Tongue (tissue), 2 donors: Measurements from ENCODE around the gene HNF1B. TPM values are rescaled to one million over a fixed set of nuclear protein-coding genes. Genes with fewer than 3 reads are reported as not detected.
A peak's percentile ranks its signal among the peaks of the same experiment; 100 is the strongest.

Experiments
- DNase-seq: peaks from one replicate; pipeline ENCODE4 v3.0.0-alpha.2; 2015
- total RNA-seq: library from RNA; depleted of rRNA; stranded (reverse); fragments of >200 nt; gene quantifications from one replicate; pipeline ENCODE4 v1.2.3, GENCODE V29; 2014

Gene HNF1B
- total RNA-seq, 1 donor from 2014 or later, result not detected

- DNase-seq, result no peak
Measured at GRCh38 chr17:37735165-37735564, 9.7 kb downstream of the HNF1B start.

DNA sequence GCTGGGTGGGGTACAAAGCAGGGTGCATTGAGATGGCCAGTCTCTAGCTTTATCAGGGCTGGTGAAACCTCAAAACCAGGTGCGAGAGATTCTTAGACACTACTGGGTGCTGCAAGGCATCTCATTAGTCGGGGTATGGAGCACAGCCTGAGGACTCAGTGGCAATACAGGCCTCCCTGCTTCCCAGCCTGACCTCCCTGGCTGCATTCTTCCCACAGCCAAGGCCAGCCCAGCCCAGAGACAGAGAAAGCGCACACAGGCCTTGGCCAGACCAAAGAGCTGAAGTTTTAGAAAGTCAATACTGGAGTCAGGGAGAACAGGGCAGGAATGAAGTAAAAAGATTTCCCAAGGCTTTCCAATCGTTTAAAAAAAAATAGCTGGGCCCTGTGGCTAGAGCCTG, 12.5 kb downstream of the HNF1B start:
- no peak for DNase-seq

DNA sequence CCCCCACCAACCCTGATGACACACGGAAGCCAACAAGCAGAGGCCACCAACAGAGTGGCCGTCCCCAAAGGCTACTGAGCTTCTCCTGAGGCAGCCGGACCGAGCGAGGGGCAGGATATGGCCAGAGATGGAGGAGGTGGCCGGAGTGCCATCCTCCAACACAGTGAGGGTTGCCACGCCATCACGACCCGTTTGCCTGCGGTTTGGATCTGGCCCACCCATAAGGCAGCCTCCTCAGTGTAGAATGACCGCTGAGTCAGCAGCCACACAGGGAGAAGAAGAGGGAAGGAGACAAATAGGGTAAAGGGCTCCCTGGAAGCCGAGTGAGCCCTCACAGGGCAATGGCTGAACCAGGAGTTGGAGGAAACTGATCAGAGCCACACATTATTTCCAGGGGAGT, 13.8 kb downstream of the HNF1B start:
- no peak for DNase-seq

DNA sequence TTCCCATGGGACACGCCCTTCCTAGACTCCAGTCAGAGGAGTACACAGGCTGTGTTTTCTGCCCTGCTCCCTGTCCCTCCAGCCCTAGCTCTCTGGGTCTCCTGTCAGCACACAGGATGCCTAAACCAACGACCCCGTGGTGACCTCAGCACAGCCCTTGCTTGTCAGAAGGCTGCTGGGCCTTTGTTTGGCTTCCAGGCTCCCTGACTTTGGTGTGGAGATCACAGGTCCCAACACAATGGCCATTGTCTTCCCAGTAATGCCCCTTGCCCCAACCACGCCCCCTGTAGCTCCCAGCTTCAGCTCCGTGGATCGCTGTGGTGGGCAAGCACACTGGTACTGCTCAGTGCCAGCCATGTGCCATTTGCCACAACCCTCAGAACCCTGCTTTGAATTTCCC, 15.0 kb downstream of the HNF1B start:
- no peak for DNase-seq

DNA sequence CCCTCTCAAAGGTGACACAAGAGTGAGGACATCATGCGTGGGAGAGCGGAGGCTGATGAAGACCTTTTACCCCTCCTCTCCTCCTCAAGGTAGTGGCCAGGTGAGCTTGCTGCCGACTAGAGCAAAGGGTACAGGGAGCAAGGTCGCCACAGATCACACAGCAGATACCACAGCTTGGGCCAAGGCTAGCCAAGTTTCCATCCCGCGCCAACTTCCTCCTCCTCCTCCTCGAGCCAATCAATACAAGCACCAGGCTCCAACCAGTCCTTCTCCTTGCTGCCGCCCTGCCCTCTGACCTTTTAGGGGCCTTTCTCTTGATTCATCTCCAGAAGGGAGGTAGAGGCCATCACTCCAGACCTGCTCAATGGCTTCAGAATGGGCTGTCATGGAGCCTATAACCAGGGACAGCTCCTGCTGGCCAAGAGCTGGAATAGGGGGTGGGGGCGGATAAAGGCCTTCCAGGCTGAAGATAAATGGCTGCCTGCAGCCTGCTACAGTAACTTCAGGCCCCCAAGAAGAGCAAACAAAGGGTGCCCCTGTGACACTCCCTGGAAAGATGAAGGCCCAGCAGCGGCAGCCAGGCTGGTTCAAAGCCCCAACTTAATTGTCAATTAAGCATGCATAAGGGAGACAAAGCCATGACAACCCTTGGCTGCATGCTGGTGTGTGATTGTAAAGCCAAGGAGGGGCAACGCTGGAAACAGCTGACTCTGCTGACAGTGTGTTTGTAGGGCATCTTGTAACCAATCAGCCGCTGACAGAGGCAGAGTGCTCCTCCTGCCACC, 17.8 kb downstream of the HNF1B start:
- DNase-seq, result no peak

DNA sequence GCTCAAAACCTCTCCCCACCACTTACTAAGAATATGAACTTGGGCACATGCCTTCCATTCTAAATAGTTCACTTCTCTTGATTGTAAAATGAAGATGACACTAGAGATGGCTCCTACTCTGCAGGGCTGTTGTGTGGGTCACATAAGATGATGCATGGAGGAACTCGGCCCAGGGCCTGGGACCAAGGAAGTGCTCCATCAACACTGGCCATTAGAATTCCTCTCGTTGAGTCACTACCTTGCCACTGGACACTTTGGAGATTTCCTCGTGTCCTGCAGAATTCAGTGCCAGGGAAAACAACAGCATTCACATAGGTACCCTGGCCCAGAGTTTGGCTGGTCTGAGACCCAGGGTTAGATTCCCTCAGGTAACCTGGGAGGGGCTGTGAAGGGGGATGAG, 18.6 kb downstream of the HNF1B start:
- no peak for DNase-seq

DNA sequence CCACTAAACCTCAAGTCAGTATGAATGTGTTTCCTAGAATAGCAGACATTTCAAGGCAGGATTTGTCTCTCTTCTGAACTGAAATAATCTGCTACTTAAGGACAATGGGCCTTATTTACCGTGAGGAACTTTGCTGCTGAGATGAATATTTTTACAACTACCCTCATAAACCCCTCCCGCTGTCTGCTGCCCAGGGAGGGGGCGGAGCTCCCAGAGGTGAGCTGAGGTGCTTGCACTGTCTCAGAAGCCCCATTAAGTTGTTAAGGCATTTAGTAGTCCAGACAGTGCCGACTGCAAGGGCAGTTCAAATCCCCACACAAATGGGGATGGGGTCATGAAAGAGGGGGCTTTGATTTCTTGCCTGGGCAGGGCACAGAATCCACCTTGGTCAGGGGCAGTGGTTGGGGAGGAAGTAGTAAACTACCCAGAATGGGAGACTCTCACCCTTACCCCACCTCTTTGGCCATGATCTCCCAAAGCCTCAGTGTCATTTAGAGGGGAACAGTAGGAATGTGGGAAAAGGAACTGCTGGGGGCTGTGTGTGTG, 19.2 kb downstream of the HNF1B start:
- DNase-seq, result no peak

GRCh38 chr17:37725021-37725595, 19.8 kb downstream of the HNF1B start:
- no peak for DNase-seq

DNA sequence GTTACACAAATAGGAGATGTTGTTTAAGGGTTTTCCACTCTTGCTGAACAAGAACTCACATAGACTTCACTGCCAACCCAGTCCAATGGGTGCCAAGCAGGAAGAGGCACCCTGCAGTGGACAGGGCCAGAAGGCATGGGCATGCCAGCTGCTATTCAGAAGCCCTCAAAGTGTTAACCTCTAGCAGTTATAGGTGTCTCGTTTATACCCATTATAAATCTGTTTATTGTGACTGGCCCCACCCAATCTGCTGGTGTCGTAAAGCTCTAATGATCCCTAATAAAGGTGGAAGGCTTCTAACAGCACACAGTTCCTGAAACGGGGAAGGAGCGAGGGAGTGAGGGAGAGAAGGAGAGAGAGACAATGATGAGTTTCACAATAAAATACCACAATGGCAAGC, 23.9 kb downstream of the HNF1B start:
- DNase-seq, result no peak

- DNase-seq, result no peak
Measured at GRCh38 chr17:37719866-37720265, 25.0 kb downstream of the HNF1B start.

DNA sequence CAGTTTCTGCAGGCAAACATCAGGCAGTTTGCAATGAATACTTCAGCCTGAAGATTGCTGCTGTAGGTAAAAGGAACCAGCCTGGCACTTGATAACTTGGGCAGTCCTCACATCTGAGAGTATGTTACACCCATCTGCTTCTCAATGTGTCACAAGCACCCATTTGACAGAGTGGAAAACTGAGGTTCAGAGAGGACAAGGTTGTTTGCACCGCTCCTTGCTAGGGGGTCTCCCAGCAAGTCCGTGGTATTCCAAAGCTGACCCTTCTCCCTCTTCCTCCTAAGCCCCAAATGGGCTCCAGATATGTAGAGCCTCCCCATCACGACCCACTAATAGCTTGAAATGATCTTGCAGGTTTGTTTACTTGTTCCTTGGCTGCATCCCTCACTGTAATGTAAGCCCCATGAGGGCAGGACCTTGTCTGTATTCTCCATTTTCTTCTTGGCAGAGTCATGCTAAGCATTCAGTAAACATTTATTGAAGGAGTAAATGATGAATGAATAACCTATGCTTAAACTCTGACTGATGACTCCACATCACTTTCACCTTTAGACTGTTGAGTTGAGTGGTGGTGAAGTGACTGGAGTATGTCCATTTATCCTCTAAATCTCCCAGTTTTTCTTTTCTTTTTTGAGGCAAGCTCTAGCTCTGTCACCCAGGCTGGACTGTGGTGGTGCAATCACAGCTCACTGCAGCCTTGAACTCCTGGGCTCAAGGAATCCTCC, 26.4 kb downstream of the HNF1B start:
- DNase-seq, result no peak

GRCh38 chr17:37717627-37718323, 27.1 kb downstream of the HNF1B start:
- peak; percentile 35 for DNase-seq

GRCh38 chr17:37714897-37715296, 30.0 kb downstream of the HNF1B start:
- DNase-seq, result no peak

DNA sequence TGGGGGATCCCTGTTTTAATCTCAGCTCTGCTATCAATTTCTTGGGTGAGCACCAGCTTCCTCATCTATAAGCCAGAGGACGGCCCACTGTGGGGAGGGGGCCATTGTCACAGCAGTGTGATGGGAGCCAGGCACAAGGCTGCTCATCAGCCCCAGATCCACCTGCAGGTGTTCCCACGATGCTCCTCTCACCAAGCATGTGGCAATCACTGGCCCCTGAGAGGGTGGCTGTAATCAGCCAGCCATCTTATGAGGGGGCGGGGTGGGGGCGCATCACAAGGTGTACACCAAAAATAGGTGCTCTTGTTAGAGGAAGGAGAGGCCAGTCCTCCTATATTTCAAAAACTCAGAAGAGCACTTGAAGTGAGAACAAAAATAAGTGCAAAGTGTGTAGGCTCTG, 31.2 kb downstream of the HNF1B start:
- DNase-seq, result no peak

DNA sequence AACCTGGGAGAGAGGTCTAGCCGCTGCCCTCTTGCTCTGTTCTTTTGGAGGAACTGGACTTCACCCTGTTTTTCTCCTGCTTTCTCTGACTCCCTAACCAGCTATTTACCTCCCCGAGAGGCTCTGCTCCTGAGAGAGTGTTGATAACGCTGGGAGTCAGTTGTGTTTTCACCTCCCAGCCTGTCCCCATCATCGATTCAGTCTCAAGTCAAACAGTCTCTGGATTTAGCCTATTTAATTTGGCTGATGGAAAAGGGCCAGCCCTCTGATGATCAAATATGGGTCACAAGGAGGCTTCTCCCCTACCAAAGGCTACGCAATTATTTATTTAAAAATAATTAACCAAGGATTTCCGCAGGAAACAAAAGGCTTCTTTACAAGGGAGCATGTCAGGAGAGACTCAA, 31.8 kb downstream of the HNF1B start:
- DNase-seq, result no peak

- no peak for DNase-seq
Measured at GRCh38 chr17:37711113-37711512, 33.7 kb downstream of the HNF1B start.

- DNase-seq, result peak; percentile 24
Measured at GRCh38 chr17:37710344-37710886, 34.4 kb downstream of the HNF1B start.

DNA sequence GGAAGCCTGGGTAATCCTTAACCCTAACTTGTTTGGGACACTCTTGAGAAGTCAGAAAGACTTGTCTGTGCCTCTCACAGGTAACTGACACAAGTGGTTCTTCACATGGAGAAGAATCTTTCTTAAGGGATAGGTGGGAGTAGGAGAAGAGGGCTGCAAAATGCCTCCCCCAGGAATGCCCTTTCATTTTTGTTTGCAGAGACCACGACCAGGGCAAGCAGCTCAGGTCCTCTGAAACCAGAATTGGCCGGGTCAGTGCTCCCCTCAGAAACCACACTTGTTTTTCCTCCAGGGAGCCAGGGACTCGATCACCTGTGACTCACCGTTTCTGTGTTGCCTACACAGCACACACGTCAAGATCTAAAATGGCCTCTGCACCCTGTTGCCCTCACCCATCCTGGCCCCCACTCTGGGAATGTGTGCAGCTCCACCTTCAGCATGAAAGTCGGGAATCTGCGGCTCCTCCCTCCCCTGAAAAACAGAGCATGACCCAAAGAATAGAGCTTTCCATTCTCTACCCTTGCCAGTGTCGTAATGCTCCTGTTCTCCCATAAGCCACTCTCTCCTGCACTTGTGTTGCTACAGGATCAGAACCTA, 36.1 kb downstream of the HNF1B start:
- no peak for DNase-seq

DNA sequence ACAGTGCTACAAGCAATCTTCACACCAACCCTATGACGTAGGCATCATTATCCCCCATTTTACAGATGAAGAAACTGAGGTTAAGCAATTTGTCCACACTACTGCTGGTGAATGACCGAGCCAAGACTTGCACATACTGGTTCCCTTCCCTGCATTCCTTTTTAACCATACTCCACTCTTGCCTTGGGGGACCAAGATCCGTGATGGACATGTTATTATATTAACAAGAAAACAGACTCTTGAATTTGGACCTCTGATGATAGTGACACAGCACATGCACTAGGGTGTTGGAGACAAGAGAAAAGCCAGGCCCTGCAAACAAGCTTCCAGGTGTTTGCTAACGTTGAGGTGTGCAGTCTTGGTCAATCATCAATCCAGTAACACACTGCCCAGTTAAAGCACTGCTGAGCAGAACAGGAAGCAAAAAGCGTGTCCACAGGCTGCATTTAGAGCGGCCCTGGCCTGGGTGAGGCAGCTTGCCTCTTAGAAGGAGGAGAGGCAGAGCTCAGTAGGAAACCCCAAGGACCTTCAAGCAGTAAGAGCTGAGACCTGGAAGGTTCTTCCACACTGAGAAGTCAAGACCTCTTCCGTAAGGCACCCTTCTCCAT, 36.7 kb downstream of the HNF1B start:
- DNase-seq, result no peak

- no peak for DNase-seq
Measured at GRCh38 chr17:37706446-37706845, 38.4 kb downstream of the HNF1B start.

GRCh38 chr17:37702598-37702997, 42.3 kb downstream of the HNF1B start:
- DNase-seq, result no peak
